HFF-Myc (cell line): ENCODE results near the gene ITGB2.

Experiments used
- DNase-seq: peaks from one replicate; pipeline ENCODE4 v3.0.0-alpha.2; 2011; ENCODE audit warnings: low read depth; ENCODE audit errors: extremely low read depth
- H3K4me3 ChIP-seq: replicated peaks from 2 replicates; pipeline ENCODE4 v1.5.1; 2011; ENCODE audit warnings: low read depth, mild to moderate bottlenecking, control low read depth, low read length
- TF ChIP-seq, protein P1 (sequence below): IDR thresholded peaks from 2 replicates; pipeline ENCODE4 v1.5.1; 2012; ENCODE audit warnings: mild to moderate bottlenecking, low read depth, low read length, control low read depth; ENCODE audit errors: missing control alignments

ITGB2 gene

DNA sequence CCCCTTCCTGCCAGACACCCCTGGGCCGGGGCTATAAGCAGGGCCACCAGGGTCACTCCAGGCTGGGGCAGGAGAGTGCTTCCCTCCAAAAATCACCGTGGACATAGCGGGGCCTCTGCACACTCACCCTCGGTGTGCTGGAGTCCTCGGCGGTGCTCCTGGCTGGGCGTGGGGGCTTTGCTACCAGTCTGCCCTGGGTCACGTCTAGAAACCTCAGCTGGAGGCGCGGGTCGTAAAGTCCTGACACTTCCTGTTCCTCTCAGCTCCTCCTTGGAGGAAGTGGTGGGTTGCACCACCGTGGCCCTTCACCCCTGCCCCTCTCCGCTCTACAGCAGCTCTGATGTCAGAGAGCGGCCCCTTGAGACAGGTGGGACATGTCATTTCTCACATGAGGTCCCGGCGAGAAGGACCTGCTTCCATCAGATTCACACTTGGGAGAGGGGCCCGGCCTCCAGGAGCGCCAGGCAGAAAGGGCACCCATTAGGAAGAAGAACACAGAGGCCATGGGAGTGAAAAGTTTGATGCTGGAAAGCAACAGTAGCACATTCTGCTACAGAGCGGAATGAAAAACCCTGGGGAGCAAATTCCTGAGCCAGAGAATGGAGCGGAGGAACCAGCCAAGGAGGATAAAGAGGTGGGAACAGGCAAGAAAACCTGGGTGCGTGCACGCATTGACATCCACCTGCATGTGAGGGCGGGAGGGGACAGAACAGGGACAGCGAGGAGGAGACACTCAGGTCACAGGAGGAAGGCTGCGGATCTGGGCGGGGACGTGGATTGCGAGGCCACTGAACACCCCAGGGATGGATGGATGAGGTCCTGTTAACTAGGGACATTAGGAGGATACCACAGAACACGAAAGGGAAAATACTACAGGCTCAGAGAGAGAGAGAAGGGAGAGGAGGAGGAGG, at the start of gene ITGB2:
ITGB2 (minus strand) TSS at position 206 of the 911 bp plus-strand sequence. CDS start 10,117 bp downstream, outside the sequence.
- H3K4me3 ChIP-seq, result no peak within 1 kb of the TSS
- no peak for DNase-seq
- TF ChIP-seq, protein P1, sequence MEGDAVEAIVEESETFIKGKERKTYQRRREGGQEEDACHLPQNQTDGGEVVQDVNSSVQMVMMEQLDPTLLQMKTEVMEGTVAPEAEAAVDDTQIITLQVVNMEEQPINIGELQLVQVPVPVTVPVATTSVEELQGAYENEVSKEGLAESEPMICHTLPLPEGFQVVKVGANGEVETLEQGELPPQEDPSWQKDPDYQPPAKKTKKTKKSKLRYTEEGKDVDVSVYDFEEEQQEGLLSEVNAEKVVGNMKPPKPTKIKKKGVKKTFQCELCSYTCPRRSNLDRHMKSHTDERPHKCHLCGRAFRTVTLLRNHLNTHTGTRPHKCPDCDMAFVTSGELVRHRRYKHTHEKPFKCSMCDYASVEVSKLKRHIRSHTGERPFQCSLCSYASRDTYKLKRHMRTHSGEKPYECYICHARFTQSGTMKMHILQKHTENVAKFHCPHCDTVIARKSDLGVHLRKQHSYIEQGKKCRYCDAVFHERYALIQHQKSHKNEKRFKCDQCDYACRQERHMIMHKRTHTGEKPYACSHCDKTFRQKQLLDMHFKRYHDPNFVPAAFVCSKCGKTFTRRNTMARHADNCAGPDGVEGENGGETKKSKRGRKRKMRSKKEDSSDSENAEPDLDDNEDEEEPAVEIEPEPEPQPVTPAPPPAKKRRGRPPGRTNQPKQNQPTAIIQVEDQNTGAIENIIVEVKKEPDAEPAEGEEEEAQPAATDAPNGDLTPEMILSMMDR, result no peak

DNA sequence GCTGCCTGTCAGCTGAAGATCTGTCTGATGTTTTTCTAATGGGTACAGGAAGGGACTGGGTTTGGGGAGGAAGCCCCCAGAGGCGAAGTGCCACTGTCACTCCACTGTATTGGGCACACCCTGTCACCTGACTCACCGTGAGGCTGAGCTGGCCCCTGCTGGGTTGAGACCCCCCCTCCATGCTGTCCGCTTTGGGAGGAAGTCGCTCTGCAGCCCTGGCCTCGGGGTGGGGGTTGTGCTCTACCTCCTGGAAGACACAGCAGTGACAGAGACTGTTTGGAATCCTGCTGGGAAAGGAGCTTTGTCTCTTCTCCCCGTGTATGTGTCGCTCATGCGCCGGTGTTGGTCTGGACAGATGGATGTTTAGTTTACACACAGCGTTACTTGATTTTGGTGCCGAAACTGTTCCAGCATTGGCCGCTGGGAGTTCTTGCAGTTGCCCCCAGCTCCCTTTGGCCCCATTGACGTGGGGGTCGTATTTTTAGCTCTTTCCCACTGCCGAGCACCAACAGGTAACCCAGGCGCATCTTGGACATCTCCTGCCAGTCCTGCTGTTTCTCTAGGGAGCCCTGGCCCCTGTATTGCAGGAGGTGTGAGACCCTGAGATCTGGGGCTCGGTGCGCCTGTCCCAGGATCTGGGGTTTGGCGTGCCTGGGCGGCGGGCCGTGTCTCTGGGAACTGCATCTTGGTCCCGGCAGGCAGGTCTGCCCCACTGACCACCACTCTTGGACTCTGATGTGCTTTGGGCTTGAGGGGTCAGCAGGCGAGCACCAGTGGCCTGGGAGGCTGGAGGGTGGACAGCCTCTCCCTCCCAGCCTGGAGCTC, 49.4 kb upstream of the ITGB2 start:
- no peak for DNase-seq
- no peak overlapping the region for H3K4me3 ChIP-seq
- TF ChIP-seq, protein P1, result no peak

DNA sequence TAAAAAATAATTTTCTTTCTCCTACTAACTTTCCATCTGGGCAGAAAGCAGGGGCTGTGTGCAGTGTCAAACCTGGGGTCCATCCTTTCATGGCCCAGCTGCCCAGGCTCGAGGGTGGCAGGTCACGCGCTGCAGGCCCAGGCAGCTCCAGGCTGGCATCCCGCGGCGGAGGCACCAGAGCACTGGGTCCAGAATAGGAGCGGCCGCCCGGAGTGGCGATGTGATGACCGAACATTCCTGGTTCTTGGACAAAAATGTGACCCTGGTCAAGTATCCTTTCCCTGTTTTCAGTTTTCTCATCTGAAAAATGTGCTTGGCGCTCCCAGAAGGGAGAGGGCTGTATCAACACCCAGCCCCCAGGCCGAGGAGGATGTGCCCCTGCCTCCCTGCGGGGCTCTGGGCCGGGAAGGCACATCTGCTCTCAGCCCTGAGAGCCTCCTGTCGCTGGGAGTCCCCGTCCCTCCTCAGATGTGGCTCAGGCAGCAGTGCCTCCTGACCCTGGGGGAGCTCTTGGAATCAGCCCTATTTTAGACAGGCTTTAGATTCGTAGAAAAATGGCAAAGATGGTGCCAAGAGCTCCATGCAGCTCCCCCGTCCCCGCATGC, 48.5 kb upstream of the ITGB2 start:
- H3K4me3 ChIP-seq, result no peak overlapping the region
- no peak for DNase-seq
- TF ChIP-seq, protein P1, result no peak

DNA sequence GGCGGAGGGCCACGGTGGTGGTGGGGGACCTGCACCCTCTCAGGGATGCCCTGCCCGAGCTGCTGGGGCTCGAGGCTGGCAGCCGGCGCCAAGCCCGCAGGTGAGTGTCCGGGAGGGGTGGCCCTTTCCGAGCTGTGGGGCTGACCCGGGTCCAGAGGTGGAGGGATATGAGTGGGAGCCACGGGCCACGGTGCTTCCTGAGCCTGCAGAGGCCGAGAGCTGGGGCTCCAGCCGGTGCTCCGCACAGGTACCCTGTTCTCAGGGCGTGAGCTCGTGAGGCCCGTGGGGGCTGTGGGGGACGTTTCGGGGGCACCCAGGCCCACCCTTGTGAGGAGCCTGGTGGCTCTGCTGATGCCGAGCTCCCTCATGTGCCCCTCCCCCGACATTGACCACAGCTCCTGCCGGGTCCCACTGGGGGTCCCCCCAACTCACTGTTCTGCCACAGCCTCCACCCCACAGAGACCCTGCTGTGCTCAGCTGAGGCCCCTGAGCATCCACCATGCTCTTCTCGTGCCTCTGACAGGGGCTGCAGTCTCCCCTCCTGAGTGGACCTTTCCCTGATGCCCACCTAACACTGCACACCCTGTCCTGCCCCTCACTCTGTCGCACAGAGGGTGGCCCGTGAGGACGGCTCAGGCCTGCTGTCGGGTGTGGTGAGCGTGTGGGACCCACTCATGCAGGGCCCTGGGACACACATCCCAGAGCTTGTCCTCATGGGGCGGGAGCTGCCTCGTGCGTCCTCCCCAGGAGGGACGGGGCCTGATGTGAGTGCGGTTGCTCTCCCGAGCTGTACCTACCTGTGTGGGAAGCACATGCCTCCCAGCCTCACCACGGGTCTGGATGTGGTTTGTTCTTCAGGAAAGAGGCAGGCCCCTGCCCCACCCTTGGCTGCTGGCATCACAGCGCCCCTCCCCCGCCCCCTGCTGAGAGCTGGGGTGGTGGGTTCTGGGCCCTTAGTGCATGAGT, 46.7 kb upstream of the ITGB2 start:
- H3K4me3 ChIP-seq, result no peak overlapping the region
- TF ChIP-seq, protein P1, result no peak
- no peak for DNase-seq

GRCh38 chr21:44966135-44967081, 45.7 kb upstream of the ITGB2 start:
- TF ChIP-seq, protein P1, result no peak
- H3K4me3 ChIP-seq, result no peak overlapping the region
- no peak for DNase-seq
